RPMI8226 (cell line): ENCODE data around the gene OTOGL.
"Not testable (repeated sequence)": the region's sequence is repeated elsewhere in the genome, so short reads cannot be mapped to it uniquely, and the experiment has no call there.

Source experiments
- DNase-seq: peaks from one replicate; pipeline ENCODE4 v3.0.0-alpha.2; 2015

OTOGL gene

GRCh38 chr12:80121661-80122060, 22.3 kb downstream of the OTOGL start:
- no peak for DNase-seq

- DNase-seq = no peak
These were observed 30.7 kb downstream of the OTOGL start for GRCh38 chr12:80129895-80130530.

GRCh38 chr12:80135624-80136023, 36.3 kb downstream of the OTOGL start:
- DNase-seq = no peak

- no peak for DNase-seq
These were observed 40.7 kb downstream of the OTOGL start for GRCh38 chr12:80140005-80140404.

GRCh38 chr12:80142640-80143039, 43.3 kb downstream of the OTOGL start:
- DNase-seq = no peak

DNA sequence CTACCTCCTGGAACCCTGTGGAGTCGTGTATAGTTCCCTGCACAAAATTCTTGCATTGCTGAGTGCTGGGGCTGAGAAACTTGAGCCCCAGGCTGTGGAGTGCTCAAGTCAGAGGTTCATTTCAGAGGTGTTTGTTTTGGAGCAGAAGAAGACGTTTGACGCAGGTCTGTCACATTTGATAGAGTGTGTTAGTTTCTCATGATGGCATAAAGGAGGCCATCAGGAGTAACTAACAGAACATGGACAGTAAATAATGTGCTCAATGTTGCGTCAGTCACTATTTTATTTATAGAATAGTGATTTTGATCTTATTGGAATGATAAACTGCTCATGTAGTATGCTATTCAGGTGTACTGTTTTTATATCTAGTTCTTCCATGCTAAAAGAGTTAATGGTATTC, 44.2 kb downstream of the OTOGL start:
- no peak for DNase-seq

DNA sequence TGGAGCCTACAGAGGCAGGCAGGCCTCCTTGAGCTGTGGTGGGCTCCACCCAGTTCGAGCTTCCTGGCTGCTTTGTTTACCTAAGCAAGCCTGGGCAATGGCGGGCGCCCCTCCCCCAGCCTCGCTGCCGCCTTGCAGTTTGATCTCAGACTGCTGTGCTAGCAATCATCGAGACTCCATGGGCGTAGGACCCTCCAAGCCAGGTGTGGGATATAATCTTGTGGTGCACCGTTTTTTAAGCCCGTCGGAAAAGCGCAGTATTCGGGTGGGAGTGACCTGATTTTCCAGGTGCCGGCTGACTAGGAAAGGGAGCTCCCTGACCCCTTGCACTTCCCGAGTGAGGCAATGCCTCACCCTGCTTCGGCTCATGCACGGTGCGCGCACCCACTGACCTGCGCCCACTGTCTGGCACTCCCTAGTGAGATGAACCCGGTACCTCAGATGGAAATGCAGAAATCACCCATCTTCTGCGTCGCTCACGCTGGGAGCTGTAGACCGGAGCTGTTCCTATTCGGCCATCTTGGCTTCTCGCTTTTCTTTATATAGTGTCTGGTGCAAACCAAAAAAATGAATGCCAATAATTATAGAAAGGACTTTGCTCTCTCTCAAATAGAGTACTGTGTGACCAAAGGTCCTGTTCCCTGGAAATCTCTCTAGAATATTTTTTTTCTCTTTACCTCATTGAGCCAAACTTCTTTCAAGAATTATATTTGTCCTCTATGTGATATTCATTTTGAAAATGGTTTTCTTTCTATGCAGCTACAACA, 50.4 kb downstream of the OTOGL start:
- DNase-seq = not testable (repeated sequence)

DNA sequence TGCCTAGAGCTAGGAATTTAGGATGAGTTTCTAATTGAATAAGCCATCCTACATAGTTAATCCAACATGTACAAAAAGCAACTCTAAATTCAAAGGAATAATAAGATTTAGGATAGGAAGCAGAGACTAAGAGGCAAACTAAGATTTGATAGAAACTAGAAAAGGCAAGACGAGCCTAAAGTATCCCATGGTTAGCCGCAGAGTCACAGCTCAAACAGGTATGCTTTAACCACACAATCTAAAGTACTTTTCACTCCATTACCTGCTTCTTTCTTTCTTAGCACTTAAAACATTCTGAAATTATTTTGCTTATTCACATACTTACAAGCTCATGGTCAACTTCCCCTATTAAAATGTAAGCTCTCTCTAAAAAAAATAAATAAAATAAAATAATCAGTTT, 51.8 kb downstream of the OTOGL start:
- DNase-seq = no peak

DNA sequence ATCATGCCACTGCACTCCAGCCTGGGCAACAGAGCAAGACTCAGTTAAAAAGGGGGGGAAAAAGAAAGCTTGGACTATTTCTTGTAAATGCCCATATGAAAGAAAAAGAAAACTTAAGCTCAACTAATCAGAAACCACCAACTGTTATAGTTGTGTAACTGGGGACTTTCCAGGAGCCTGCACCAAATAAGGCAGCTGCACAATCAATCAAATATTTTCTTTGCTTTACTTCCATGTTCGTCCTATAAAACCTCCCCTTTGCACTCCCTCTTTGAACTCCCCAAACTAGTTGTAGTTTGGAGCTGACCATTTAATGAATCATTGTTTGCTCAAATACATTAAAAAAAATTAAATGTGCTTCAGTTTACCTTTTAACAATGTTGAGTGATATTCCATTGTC, 54.9 kb downstream of the OTOGL start:
- no peak for DNase-seq

GRCh38 chr12:80156306-80156705, 57.0 kb downstream of the OTOGL start:
- DNase-seq = no peak

DNA sequence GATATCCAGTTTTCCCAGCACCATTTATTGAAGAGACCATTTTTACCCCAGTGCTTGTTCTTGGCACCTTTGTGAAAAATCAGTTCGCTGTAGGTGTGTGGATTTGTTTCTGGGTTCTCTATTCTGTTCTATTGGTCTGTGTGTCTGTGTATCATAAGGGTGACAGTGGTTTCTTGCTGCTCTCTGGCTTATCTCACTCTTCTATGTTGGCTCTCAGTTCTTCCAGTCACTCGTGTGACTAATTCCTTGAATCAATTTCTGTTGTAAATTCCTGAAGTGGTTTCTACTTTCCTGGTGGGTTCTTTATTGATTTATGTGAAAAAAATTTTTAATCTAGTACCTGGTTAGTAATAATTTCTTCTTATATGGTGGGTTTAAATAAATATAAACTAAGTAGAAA, 58.3 kb downstream of the OTOGL start:
- no peak for DNase-seq

- DNase-seq = no peak
These were observed 62.3 kb downstream of the OTOGL start for GRCh38 chr12:80161612-80162011.

DNA sequence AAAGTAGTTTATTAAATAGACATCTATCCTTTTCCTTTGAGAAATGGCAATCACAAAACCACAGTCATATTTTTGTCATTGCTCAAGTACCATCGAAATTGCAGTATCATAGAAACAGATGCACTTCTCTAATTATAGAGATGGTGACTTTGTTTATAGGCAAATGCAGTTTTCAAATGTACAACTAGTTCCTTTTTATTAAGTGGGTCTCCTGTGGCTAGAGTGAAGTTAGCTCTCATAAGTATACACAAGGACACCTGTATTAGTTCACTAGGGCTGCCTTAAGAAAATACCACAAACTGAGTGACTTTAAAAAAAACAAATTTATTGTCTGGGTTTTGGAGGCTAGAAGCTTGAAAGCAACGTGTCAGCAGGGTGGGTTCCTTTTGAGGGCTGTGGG, 62.8 kb downstream of the OTOGL start:
- peak; percentile 54 for DNase-seq

DNA sequence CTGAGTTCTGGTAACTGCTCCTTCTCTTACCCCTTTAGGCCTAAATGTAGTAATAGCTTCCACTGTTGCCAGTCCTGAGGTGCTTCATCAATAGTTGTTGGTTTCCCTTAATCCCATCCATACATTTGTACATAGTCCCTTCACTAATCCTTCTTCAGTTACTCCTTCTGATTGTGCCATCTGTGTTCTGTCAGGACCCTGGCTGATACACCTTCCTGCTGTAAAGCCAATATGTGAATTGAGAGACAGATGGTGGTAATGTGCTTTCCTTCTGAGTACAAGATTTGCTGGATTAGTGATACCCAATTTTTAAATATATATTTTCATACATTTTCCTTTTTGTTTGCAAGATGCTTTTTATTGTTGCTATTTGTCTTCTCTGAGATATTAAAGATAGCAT, 66.4 kb downstream of the OTOGL start:
- no peak for DNase-seq

- no peak for DNase-seq
These were observed 67.4 kb downstream of the OTOGL start for GRCh38 chr12:80166751-80167150.

DNA sequence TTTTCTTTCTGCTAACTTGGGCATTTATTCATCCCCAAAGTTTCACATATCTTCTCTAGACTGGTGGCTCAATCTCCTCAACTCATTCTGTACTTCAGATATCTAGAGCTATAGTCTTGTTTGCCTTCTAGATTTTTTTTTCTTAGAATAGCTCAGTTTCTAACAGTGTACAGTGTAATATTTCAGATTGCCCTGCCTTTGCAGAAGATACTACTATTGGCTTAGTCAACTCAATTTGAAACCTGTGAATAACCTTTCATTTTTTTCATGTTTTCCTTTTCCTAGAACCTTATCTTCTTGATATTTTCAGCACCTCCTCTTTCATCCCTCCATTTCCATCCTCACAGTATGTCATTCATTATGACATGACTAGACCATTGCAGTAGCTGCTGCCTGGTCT, 69.6 kb downstream of the OTOGL start:
- no peak for DNase-seq

DNA sequence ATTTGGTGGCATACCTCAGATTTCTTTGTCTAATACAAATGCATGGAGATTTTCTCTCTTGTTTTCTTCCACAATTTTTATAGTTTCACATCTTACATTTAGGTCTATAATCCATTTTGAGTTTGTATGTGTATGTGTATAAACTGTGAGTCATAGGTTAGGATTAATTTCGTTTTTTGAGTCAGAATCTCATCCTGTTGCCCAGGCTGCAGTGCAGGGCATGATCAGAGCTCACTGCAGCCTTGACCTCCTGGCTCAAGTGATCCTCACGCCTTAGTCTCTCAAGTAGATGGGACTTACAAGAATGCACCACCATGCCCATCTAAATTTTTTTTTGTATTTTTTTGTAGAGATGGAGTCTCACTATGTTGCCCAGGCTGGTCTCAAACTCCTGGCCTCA, 71.6 kb downstream of the OTOGL start:
- no peak for DNase-seq

DNA sequence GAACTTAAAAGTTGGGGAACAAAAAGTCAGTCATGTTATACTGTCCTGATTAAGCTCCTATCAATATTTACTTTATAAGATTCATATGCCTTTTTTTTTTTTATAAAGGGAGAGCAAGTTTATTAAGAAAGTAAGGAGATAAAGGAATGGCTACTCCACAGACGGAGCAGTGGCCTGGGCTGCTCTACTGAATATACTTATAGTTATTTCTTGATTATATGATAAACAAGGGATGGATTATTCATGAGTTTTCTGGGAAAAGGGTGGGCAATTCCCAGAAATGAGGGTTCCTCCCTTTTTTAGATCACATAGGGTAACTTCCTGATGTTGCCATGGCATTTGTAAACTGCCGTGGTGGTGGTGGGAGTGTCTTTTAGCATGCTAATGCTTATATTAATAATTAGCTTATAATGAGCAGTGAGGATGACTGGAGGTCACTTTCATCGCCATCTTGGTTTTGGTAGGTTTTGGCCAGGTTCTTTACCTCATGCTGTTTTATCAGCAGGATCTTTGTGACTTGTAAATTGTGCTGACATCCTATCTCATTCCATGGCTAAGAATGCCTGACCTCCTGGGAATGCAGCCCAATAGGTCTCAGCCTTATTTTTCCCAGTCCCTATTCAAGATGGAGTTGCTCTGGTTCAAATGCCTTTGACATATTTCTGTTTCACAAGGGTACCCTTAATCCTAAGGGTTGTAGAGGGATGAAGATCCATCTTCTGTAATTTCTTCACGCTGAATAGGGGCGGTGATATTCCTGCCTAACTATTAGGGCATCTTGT, 73.9 kb downstream of the OTOGL start:
- no peak for DNase-seq

- DNase-seq = peak; percentile 77
These were observed 76.1 kb downstream of the OTOGL start for GRCh38 chr12:80175307-80175930.

DNA sequence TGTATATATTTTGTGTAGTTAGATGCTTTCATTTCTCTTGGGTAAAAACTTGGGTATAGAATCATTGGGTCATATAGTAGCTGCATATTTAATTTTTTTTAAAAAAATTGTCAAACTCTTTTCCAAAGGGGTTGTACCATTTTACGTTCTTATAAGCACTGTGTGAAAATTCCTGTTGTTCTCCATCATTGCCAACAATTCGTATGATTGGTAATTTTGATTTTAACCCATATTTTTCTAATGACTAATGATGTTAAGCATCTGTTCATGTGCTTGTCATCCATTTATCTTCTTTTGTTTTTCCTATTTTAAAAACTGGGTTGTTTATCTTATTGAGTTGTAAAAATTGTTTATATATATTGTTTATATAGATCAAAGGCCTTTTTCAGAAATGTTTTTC, 77.4 kb downstream of the OTOGL start:
- no peak for DNase-seq

DNA sequence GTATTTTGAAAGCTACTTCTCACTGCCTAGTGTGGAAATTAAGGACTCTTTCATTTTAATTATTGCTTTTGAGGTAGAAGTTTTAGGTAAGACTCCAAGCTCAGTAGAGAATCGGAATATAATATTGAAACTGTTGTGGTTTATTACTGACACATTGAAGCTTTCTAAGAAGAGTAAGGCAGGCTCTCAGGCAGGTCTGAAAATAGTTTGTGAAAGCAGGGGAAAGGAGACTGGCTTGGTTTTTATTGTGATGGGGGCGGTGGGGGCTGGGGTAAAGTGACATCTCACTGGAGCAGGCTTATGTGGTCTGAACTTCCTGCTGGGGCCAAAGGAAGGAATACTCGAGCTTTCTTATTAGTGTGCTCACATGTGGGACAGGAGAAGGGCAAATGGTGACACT, 79.5 kb downstream of the OTOGL start:
- DNase-seq = peak; percentile 54

DNA sequence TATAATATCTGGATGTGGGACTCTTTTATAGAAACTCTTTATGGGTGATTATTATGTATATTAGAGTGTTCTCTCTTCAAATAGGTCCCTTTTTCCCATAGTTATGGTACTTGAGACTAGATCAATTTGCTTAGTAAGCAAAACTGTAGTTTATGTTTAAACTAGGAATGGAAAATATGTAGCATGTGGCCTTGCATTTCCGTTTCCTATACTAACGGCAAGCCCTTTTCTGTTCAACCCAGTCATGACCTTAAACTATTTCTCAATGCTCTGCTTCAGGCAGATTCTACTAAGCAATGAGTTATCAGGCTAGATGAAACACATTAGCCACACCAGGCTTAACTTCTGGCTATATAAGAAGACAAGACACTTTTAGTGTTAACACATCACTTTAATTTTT, 84.6 kb downstream of the OTOGL start:
- no peak for DNase-seq

DNA sequence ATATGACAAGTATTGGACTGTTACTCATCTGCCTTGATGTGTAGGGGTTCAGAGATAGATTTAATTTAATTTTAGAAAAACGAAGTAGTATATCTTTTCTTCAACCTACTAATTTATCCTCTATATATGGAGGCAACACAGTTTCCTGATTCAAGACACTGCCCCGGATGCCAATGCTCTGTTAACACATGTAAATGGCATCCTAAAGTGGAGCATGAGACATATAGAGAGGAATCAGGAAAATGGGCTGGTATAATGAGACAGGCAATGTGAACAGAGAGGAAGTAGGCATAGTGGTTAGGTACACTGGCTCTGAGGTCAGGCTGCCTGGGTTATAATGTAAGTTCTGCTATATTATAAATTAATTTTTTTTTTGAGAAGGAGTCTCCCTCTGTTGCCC, 85.6 kb downstream of the OTOGL start:
- no peak for DNase-seq
